LNCaP clone FGC (cell line): ENCODE measurements around the gene WNT3.
"Not testable (repeated sequence)": the region's sequence is repeated elsewhere in the genome, so short reads cannot be mapped to it uniquely, and the experiment has no call there.

Experiments used
- DNase-seq: peaks from one replicate; pipeline ENCODE4 v3.0.0-alpha.2; 2011; ENCODE audit warnings: low read depth
- H3K4me3 ChIP-seq: 2 replicates; pipeline ENCODE4 v1.5.1; 2011; ENCODE audit warnings: mild to moderate bottlenecking, low read depth, low read length, control low read depth
- CTCF ChIP-seq: IDR thresholded peaks from 2 replicates; pipeline ENCODE4 v1.5.1; 2012; ENCODE audit warnings: mild to moderate bottlenecking; ENCODE audit not compliant: control insufficient read depth, insufficient read depth; ENCODE audit errors: extremely low read depth

WNT3 gene

GRCh38 chr17:46758614-46759013 lies 59.9 kb downstream of the WNT3 start:
- H3K4me3 ChIP-seq = peak overlapping the region; percentile 20
- TF ChIP-seq CTCF = no peak
- peak; percentile 77 for DNase-seq

- not testable (repeated sequence) for DNase-seq
Measured at GRCh38 chr17:46757588-46757987, 60.9 kb downstream of the WNT3 start.

GRCh38 chr17:46756861-46757260 lies 61.6 kb downstream of the WNT3 start:
- DNase-seq = no peak
- no peak for TF ChIP-seq CTCF
- no peak overlapping the region for H3K4me3 ChIP-seq

More at GRCh38 chr17:46757588-46757987, 60.9 kb downstream of the WNT3 start:
- not testable (repeated sequence) for H3K4me3 ChIP-seq

- no peak for DNase-seq
- TF ChIP-seq CTCF = no peak
Measured at GRCh38 chr17:46756081-46756735, 62.3 kb downstream of the WNT3 start.

GRCh38 chr17:46753776-46754175 lies 64.7 kb downstream of the WNT3 start:
- no peak for TF ChIP-seq CTCF
- H3K4me3 ChIP-seq = no peak overlapping the region
- no peak for DNase-seq

More at GRCh38 chr17:46756081-46756735, 62.3 kb downstream of the WNT3 start:
- H3K4me3 ChIP-seq = no peak overlapping the region

GRCh38 chr17:46751425-46751824 lies 67.1 kb downstream of the WNT3 start:
- no peak for DNase-seq
- no peak overlapping the region for H3K4me3 ChIP-seq

GRCh38 chr17:46745376-46745775 lies 73.1 kb downstream of the WNT3 start:
- H3K4me3 ChIP-seq = no peak overlapping the region
- TF ChIP-seq CTCF = no peak
- no peak for DNase-seq

More at GRCh38 chr17:46751425-46751824, 67.1 kb downstream of the WNT3 start:
- no peak for TF ChIP-seq CTCF

GRCh38 chr17:46744441-46744840 lies 74.1 kb downstream of the WNT3 start:
- no peak for TF ChIP-seq CTCF
- no peak overlapping the region for H3K4me3 ChIP-seq
- no peak for DNase-seq
